GM19043 (cell line): Measurements from ENCODE around the gene IGF2R.

Experiments
- ATAC-seq: cut with Tn5 transposase; IDR thresholded peaks from one replicate; pipeline ENCODE4 v1.9.1; 2021; ENCODE audit warnings: low read depth; ENCODE audit not compliant: unreplicated experiment

The IGF2R gene

GRCh38 chr6:159973951-159974350, 5.1 kb downstream of the IGF2R start:
- ATAC-seq: peak; percentile 50

- no peak for ATAC-seq
These were observed 6.0 kb downstream of the IGF2R start for GRCh38 chr6:159974932-159975331.

- ATAC-seq: no peak
These were observed 7.9 kb downstream of the IGF2R start for GRCh38 chr6:159976686-159977254.

GRCh38 chr6:159977255-159977903, 8.5 kb downstream of the IGF2R start:
- no peak for ATAC-seq

GRCh38 chr6:159977904-159978268, 9.0 kb downstream of the IGF2R start:
- ATAC-seq: no peak

- peak; percentile 16 for ATAC-seq
These were observed 9.6 kb downstream of the IGF2R start for GRCh38 chr6:159978291-159979135.

- peak; percentile 58 for ATAC-seq
These were observed 10.4 kb downstream of the IGF2R start for GRCh38 chr6:159979136-159979874.

- ATAC-seq: no peak
These were observed 11.6 kb downstream of the IGF2R start for GRCh38 chr6:159980474-159980873.

GRCh38 chr6:159981071-159981402, 12.2 kb downstream of the IGF2R start:
- no peak for ATAC-seq

- ATAC-seq: peak; percentile 54
These were observed 12.7 kb downstream of the IGF2R start for GRCh38 chr6:159981403-159982245.

- ATAC-seq: peak; percentile 19
These were observed 14.0 kb downstream of the IGF2R start for GRCh38 chr6:159982731-159983506.

GRCh38 chr6:159983641-159984080, 14.8 kb downstream of the IGF2R start:
- no peak for ATAC-seq

GRCh38 chr6:159984268-159984786, 15.4 kb downstream of the IGF2R start:
- ATAC-seq: no peak

- ATAC-seq: no peak
These were observed 16.5 kb downstream of the IGF2R start for GRCh38 chr6:159985296-159985945.

- ATAC-seq: no peak
These were observed 20.1 kb downstream of the IGF2R start for GRCh38 chr6:159988983-159989454.

- peak; percentile 81 for ATAC-seq
These were observed 20.9 kb downstream of the IGF2R start for GRCh38 chr6:159989492-159990480.

GRCh38 chr6:159992366-159992765, 23.5 kb downstream of the IGF2R start:
- ATAC-seq: no peak
